Left lobe of liver (tissue), 2 donors: ENCODE measurements around the gene SREBF2. TPM values are rescaled to one million over a fixed set of nuclear protein-coding genes. Genes with fewer than 3 reads are reported as not detected.

Experiments used
- ATAC-seq: fragments of 200-7000 bp; cut with Tn5 transposase; one replicate; pipeline ENCODE4 v1.9.1; 2020; ENCODE audit warnings: mild to moderate bottlenecking, moderate library complexity
- DNase-seq: peaks from one replicate; pipeline ENCODE4 v3.0.0-alpha.2; 2020; ENCODE audit warnings: low spot score
- total RNA-seq: library from RNA; stranded (reverse); gene quantifications from one replicate; pipeline ENCODE4 v1.2.1, GENCODE V29; 2021
- donor health status: DM: no; HTN: no; CAD: no; lungs with moderate emphysema.
- donor health status: DM: no; HTN: yes; CAD: no.

The SREBF2 gene
- total RNA-seq, 1 donor from 2014 or later: 30.4 TPM

DNA sequence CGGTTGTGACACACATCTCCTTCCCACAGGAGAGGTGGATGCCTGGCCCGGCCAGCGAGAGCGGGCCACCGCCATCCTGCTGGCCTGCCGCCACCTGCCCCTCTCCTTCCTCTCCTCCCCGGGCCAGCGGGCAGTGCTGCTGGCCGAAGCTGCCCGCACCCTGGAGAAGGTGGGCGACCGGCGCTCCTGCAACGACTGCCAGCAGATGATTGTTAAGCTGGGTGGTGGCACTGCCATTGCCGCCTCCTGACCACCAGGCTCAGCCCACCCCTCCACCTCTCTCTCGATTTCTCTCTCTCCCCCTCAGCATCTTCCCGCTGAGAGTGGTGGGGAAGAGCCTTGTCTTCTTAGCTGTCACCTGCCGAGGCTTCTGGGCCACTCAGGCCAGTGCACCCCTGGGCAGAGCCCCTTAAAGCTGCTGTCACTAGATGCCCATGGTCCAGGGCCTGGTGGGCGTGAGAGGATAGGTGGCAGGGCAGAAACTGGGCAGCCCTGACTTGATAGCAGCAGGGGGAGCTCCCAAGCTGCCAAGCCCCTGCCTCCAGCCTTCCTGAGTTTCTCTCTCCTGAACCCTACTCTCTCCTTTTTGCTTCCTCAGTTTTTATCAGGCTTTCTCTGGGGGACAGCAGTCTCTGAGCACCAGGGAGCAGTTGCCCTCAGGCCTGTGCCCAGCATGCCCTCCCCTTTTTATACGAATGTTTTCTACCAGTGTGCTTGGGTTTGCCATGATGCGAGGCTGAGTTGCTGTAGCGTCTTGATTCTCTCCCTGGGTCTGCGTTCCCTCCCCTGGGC, 72.7 kb downstream of the SREBF2 start:
- no peak for DNase-seq
- no peak for ATAC-seq

- DNase-seq (no peak), ATAC-seq (no peak)
Measured at GRCh38 chr22:41906822-41907221, 73.9 kb downstream of the SREBF2 start.

GRCh38 chr22:41907436-41908401, 74.8 kb downstream of the SREBF2 start:
- no peak for DNase-seq
- ATAC-seq: no peak

- DNase-seq (peak; percentile 60), ATAC-seq (peak; percentile 40)
Measured at GRCh38 chr22:41908411-41909309, 75.8 kb downstream of the SREBF2 start.

GRCh38 chr22:41909310-41910049, 76.6 kb downstream of the SREBF2 start:
- ATAC-seq: peak; percentile 19
- DNase-seq: no peak

DNA sequence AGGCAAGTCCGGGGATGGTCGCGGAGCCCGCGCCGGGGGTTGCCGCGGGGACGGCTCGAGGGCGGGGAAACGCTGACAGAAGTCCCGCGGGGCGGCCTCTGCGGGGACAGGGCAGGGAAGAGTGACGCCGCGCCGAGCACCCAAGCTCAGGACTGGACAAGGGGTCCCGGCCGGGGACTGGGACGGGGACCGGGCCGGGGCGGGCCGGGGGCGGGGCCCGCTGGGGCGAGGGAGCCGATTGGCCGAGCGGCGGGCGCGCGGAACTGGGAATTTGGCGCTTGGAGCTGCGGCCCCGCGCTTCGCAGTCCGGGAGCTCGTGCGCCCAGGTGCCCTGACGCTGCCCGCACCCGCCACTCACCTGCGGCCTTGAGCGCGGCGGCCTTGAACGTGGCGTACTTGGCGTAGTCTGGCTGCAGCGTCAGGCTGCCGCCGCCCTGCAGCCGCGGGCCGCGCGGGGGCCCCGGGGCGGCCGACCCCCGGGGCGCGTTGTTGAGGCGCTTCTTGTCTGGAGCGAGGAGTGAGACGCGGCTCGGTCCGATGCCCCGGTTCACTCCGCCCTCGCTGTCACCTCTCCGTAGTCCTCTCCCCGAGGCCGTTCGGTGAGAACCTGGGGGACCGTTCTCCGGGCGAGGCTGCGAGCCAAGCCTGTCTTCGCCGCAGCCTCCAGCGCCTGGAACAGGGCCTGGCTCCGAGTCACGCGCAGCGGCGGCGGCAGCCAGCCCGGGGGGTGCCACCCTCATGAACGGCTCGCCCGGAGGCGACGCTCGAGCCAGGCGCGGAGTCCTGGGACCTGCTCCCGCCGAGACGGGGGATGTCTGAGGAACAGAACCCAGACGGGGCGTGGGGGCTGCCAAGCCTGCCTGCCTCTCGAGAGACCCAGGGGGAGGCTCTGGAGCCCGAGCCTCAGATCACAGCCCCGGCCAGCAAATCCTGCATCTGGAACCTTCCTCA, 77.4 kb downstream of the SREBF2 start:
- ATAC-seq (peak; percentile 43), DNase-seq (no peak)

- ATAC-seq (no peak), DNase-seq (no peak)
Measured at GRCh38 chr22:41911001-41911611, 78.2 kb downstream of the SREBF2 start.

GRCh38 chr22:41912338-41913039, 79.6 kb downstream of the SREBF2 start:
- DNase-seq (no peak), ATAC-seq (no peak)

DNA sequence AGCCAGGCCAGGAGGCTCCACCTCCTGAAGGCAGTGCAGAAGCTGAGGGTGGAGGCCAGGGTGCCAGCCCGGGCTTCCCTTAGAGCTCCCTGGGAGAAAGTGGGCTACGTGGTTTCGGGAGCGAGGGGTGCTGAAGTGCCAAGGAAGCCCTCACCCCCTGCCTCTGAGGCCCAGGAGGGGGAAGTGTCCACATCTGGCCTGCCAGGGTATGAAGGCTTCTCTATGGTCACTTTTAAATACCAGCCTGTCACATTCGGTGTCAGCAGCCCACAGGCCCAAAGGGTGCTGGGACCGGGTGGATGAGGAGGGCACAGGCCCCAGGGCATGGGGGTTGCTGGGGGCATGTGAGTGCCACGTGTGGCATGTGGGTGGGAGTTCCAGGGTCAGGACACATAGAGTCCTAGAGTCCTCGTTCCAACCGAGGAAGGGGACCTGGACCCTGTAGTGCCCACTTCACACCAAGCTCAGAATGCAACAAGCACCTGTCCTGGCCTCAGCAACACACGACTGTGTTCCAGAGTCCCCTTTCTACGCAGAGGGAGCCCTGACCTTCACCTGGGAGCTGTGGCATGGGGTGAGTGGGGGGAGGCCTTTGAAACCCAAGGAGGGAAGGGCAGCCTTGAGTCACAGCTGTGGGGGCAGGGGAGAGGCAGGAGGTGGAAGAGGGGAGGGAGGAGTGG, 80.3 kb downstream of the SREBF2 start:
- no peak for ATAC-seq
- no peak for DNase-seq

DNA sequence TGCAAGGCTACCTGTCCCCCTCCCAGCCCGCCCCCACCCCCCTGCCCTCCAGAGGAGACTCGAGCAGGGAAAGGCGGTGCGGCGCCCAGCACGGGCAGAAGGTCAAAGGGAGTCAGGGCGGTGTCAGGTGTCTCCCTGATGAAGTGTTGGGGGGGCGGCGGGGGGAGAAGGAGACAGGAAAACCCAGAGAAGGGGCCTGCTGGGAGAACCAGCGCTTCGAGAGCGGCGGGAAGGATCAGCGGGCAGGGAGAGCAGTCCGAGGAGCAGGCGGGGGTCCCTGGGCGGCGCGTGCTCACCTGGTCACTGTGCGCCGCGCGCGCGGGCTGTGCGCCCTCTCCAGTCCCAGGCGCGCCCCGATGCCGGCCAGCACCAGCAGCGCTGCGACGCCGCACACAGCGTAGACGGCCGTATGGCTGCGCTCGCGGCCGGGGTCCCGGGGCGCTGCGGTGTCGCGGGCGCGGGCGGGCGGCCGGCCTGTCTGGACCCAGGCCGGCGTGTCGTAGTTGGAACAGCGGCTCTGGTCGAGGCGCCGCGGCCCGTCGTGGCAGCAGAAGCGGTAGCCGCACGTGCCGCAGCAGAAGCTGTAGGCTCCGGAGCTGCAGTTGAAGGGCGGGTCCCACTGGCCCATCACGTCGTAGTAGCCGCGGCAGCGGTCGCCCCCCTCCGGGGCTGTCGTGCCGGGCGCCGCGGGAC, 81.1 kb downstream of the SREBF2 start:
- ATAC-seq: no peak
- no peak for DNase-seq

DNA sequence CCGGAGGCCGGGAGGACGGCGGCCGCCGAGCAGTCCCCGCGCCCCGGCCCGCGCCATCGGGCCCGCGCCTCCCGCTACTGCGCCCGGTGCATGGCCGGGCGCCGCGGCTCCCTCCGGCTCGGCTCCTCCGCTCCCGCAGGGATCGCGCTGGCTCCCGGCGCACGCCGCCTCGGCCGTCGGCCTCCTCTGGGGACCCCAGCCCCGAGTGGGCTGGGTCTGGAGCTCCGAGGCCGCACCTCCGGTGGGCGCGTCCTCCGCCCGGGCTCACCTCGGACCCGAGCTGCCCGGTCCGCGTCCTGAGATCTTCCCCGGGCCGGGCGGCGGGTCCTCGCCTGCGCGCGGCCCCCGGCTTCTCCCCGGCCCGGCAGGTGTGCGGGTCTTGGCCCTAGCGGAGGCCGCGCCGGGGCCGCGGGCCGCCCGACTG, 81.7 kb downstream of the SREBF2 start:
- ATAC-seq (peak; percentile 19), DNase-seq (no peak)

DNA sequence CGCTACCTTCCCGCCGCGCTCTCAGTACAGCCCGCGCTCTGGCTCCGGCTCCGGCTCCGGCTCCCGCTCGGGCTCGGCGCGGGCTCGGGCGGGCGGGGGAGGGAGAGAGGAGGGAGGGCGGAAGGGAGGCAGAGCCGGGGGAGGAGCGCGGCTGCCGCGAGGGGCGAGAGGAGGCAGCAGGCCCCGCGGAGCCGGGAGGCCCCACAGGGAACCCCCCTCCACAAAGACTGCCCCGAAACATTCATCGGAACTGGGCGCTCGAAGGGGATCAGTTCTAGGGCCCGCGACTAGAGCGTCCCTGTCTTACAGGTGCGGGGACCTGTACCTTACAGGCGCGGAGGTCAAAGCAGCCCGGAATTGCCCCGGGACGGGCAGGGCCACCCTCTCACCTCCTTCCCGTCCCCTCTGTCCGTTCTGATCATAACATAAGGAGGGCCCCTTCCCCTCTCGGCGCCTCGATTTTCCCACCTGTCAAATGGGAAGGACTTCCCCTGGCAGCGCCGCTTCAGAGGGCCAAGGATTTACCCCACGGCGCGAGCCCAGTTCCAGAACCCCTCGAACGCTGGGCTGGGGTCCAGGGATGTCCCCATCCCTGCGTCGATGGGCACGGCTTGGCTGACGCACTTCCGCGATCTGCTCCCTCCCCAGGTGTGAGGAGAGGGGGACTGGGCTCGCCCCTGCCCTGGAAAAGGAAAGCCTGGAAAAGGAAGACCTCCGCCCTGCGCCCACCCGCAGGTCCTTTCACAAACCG, 82.3 kb downstream of the SREBF2 start, which contains the start of gene SHISA8:
TSS of gene SHISA8 (minus strand) at position 40 of the 751 bp plus-strand sequence. CDS start 407 bp downstream, outside the sequence.
- no peak for DNase-seq
- peak; percentile 80 for ATAC-seq

GRCh38 chr22:41915786-41916493, 83.0 kb downstream of the SREBF2 start:
- DNase-seq (no peak), ATAC-seq (no peak)

DNA sequence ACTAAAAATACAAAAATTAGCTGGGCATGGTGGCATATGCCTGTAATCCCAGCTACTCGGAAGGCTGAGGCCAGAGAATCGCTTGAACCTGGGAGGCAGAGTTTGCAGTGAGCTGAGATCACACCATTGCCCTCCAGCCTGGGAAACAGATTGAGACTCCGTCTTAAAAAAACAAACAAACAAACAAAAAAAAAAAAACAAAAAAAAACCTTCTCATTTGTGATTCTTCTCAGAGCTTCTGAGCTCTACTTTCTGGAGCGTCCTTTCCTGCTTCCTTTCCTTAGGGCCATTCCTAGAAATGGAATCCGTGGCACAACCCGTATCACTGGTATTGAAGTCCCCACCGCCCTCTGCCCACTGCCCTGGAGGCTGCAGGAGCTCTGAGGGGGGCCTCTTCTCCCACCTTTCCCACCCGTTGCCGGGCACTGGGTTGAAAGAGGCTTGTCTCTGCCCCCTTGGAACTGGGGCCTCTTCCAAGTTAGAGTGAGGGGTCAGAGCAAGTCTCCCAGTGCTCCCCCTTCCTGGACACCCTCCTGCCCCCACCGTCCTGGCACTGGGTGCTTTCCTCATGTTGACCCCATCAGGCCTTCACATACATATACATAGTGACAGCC, 83.9 kb downstream of the SREBF2 start:
- DNase-seq (no peak), ATAC-seq (no peak)
